Stimulated activated CD8-positive, alpha-beta memory T cell treated with anti-CD3 and anti-CD28 coated beads, Interleukin-12 subunit alpha, Interleukin-12 subunit beta, amount 100 ng/mL, for 24 hours (primary cell): ENCODE results near the gene TTC3.
"Not testable (repeated sequence)": the region's sequence is repeated elsewhere in the genome, so short reads cannot be mapped to it uniquely, and the experiment has no call there.

Experiments used
- DNase-seq: peaks from one replicate; pipeline ENCODE4 v3.0.0-alpha.2; 2020; ENCODE audit errors: extremely low read depth

TTC3 gene

GRCh38 chr21:37095821-37096220 lies 22.8 kb downstream of the TTC3 start:
- no peak for DNase-seq

GRCh38 chr21:37098751-37099150 lies 25.7 kb downstream of the TTC3 start:
- no peak for DNase-seq

GRCh38 chr21:37100316-37100715 lies 27.3 kb downstream of the TTC3 start:
- DNase-seq = no peak

GRCh38 chr21:37101384-37101783 lies 28.3 kb downstream of the TTC3 start:
- DNase-seq = no peak

GRCh38 chr21:37102746-37103145 lies 29.7 kb downstream of the TTC3 start:
- DNase-seq = not testable (repeated sequence)

- DNase-seq = no peak
These were observed 33.9 kb downstream of the TTC3 start for GRCh38 chr21:37106998-37107397.

- DNase-seq = not testable (repeated sequence)
These were observed 38.0 kb downstream of the TTC3 start for GRCh38 chr21:37111029-37111428.

- DNase-seq = not testable (repeated sequence)
These were observed 41.2 kb downstream of the TTC3 start for GRCh38 chr21:37114301-37114700.

GRCh38 chr21:37116459-37116858 lies 43.4 kb downstream of the TTC3 start:
- DNase-seq = not testable (repeated sequence)

GRCh38 chr21:37117204-37117603 lies 44.1 kb downstream of the TTC3 start:
- no peak for DNase-seq

- DNase-seq = no peak
These were observed 45.3 kb downstream of the TTC3 start for GRCh38 chr21:37118187-37118826.

GRCh38 chr21:37119421-37120218 lies 46.6 kb downstream of the TTC3 start:
- no peak for DNase-seq

- DNase-seq = no peak
These were observed 55.0 kb downstream of the TTC3 start for GRCh38 chr21:37128076-37128475.

GRCh38 chr21:37130971-37131370 lies 57.9 kb downstream of the TTC3 start:
- no peak for DNase-seq

GRCh38 chr21:37136261-37136660 lies 63.2 kb downstream of the TTC3 start:
- no peak for DNase-seq

GRCh38 chr21:37136744-37137143 lies 63.7 kb downstream of the TTC3 start:
- no peak for DNase-seq

- no peak for DNase-seq
These were observed 66.1 kb downstream of the TTC3 start for GRCh38 chr21:37139154-37139553.

- DNase-seq = no peak
These were observed 66.8 kb downstream of the TTC3 start for GRCh38 chr21:37139902-37140301.

- DNase-seq = not testable (repeated sequence)
These were observed 70.3 kb downstream of the TTC3 start for GRCh38 chr21:37143392-37143791.

GRCh38 chr21:37145635-37146111 lies 72.6 kb downstream of the TTC3 start:
- DNase-seq = no peak

GRCh38 chr21:37146320-37147235 lies 73.5 kb downstream of the TTC3 start:
- no peak for DNase-seq

- DNase-seq = no peak
These were observed 76.4 kb downstream of the TTC3 start for GRCh38 chr21:37149411-37149810.
